HG02763 (cell line): Measurements from ENCODE around the gene LRFN2.

Experiments used
- ATAC-seq: cut with Tn5 transposase; IDR thresholded peaks from one replicate; pipeline ENCODE4 v1.9.1; 2021; ENCODE audit warnings: mild to moderate bottlenecking, moderate library complexity; ENCODE audit not compliant: unreplicated experiment

Gene LRFN2

DNA sequence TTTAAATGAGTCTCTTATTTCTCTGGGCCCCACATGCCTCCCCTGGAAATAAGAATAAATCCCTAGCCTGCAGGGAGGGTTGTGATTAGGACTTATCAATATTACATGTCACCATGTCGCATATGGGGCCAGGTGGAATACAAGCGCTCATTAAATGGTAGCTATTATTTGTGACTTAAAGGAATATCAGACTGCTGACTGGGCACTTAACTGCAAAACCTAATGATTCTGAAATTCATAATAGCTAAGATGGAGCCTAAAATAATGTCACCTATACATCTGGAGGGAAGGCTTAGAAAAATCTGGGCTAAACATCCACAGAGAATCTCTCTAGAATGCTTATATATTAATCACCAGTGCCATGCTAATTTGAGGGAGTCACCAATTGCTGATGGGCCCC, 106.5 kb downstream of the LRFN2 start:
- no peak for ATAC-seq

DNA sequence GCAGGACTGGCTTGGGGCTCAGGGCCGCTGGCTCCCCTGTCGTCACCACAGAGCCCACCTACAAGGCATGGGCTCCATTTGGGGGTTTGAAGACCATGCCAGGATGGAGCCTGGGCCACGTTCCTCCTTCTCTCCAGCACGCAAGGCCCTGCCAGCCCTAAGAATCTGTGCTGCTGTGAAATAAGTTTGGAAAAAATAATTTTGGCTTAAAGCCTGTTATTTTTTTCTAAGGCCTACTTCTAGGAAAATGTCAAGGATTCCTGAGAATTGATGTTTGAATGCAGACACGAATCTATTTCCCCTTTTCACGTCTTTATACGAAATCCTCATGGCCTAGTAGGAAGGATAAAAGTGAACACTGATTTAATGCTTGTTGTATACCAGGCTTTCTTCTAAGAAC, 107.5 kb downstream of the LRFN2 start:
- no peak for ATAC-seq

GRCh38 chr6:40477246-40478126, 109.7 kb downstream of the LRFN2 start:
- no peak for ATAC-seq

- ATAC-seq: no peak
Observed at GRCh38 chr6:40476673-40477072, 110.5 kb downstream of the LRFN2 start.

DNA sequence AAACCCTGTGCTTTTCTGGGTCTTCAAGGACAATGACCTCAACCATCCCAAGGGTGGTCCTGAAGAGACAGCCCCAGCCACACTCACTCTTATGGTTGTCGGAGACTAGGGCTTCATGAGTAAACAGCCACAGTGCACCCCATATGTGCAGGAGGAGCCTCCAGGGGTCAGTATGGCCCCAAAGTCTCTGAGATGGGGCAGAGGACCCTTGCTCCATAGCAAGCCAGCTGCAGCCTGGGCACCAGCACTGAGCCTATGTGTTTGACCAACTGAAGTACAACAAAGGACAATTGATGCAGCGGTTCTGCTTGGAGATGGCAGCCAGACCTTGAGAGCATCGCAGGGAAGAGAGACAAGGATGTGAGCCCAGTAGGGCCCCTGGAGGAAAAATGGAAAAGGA, 112.2 kb downstream of the LRFN2 start:
- ATAC-seq: no peak

GRCh38 chr6:40473026-40473425, 114.1 kb downstream of the LRFN2 start:
- no peak for ATAC-seq

DNA sequence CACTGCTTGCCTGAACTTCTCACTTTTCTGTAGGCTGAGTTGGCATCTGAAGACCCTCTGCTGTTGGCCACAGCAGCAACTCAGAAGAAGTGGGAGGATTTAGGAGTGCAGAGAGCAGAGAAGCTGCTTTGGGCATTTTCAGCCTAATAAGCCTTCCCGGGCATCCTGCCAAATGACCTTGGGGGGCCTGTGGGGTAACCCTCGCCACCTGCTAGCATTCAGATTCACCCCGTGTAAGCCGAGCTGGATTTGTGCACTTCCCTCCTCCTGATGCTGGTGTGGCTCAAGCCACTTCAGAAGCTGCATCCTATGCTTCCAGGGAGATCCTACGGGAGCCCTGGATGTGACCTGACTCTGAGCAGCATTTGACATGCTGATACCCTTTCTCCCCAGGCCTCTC, 114.8 kb downstream of the LRFN2 start:
- ATAC-seq: no peak

- no peak for ATAC-seq
Observed at GRCh38 chr6:40471243-40471642, 115.9 kb downstream of the LRFN2 start.

DNA sequence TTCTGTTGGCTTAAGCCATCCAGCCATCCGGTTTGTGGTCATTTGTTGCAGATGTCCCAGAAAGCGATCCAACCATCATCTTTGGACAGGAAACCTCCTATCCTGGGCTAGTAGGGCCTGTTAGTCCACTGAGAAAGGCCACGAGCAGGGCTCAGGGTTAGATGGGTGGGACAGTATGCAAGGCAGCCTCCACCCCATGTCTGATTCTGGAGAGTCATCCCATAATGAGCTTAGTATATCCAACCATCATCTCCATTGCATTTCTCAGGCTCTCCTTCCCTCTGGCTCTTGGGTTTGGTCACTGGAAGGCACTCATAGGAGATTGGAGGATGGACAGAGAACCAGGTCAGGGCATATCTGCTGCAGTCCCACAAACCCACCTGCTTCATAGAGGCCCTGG, 117.8 kb downstream of the LRFN2 start:
- ATAC-seq: no peak

GRCh38 chr6:40466986-40467539, 120.1 kb downstream of the LRFN2 start:
- ATAC-seq: no peak

- no peak for ATAC-seq
Observed at GRCh38 chr6:40461643-40462042, 125.5 kb downstream of the LRFN2 start.

DNA sequence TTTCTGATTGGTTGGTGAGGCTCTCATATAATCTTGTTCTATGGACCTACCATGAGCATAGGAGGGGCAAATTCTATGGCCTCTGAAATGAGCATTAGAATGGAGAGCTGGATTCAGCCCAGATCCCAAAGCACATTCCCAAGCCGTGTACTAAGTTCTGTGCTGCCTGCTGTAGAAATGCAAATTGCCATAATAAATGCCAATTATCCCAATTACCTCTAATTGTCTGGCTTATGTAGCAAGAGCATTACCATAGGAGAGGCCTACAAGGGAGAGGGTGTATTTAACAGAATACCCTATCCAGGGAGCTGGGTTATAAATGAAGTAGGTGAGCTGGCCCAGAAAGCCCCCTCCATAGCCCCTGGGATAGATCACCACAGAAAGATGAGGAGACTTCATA, 126.8 kb downstream of the LRFN2 start:
- ATAC-seq: no peak

DNA sequence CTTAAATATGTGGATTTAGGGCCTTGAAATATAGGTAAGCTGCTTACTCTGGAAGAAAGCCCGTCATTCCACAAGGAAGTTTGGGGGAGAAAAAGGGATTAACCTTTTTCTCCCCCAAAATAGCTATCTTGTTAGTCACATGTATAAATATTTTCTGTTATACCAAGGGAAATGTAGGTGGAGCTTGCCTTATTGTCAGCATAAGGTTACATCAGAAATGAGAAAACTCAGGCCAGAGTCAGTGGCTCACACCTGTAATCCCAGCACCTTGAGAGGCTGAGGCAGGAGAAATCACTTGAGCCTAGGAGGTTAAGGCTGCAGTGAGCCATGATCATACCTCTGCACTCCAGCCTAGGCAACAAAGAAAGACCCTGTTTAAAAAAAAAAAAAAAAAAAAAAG, 129.9 kb downstream of the LRFN2 start:
- no peak for ATAC-seq

DNA sequence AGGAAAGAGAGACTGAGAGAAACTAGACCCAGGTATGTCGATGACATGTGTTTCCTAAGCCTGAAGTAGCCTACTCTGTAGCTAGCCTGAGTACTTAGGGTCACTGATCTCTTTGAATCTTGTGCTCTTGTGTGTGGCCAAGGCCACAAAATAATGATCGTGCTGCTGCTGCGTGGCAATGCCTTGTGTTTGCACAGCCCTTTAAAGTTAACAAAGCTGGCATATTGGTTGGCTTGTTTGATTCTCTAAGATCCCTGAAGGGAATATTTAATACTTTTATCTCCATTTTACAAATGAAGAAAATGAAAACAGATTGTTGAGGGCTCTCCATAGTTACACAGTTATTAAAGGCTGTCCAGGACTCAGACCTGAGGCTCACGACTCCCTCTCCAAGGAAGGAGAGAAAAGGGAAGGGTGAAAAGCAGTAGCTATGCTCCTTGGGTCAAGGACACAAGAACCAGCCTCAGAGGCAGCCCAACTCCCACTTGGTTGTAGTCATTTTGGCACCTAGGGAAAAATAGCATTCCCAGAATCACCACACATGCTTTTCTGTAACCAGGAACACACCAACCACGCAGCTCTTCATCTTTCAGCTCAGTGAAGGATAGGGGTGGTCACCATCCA, 130.7 kb downstream of the LRFN2 start:
- ATAC-seq: no peak

DNA sequence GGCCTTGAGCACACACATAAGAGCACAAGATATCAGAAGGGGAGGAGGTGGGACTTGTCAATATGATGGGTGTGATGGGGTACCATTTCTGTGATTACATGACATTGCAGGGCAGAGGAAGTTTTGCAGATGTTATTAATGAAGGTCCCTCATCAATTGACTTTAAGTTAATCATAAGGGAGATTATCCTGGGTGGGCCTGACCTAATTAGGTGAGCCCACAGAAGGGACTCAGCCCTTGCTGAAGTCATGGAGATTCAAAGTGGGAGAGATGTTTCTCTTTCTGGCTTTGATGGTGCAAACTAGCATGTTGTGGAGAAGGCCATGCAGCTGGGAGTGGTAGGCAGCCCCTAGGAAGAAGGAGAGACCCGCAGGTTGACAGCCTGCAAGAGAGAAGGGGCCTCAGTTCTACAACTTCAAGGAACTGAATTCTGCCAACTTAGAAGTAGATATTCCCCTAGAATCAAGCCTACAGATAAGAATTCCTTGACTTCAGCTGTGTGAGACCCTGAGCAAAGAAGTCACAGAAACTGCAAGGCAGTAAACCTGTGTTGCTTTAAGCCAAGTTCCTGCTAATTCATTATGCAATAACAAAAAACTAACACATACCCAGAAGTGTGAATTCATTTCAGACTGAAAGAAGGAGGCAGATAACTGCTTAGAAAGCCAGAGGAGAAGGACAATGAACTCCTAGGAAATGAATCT, 131.3 kb downstream of the LRFN2 start:
- no peak for ATAC-seq

DNA sequence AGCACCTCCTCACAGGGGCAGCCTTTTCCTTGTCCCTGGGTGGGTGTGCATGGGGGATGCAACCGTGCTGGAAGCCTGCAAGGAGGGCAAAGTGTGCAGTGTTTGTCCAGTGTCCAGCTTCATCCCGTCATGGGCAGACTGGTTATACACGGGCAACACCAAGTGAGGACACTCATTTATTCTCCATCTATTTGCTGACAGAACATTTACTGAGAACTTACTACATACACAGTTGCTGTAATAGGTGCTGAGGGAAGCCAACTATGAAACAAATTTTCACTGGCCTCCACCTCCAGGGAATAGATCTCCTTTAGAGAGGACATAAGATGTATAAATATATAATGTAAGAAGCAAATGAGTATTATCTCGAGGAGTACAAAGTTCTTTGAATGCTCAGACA, 136.7 kb downstream of the LRFN2 start:
- no peak for ATAC-seq

GRCh38 chr6:40444811-40445210, 142.4 kb downstream of the LRFN2 start:
- no peak for ATAC-seq

- ATAC-seq: no peak
Observed at GRCh38 chr6:40444312-40444711, 142.9 kb downstream of the LRFN2 start.

- ATAC-seq: no peak
Observed at GRCh38 chr6:40443842-40444241, 143.3 kb downstream of the LRFN2 start.

- ATAC-seq: no peak
Observed at GRCh38 chr6:40442591-40442990, 144.6 kb downstream of the LRFN2 start.

- no peak for ATAC-seq
Observed at GRCh38 chr6:40441150-40441549, 146.0 kb downstream of the LRFN2 start.

DNA sequence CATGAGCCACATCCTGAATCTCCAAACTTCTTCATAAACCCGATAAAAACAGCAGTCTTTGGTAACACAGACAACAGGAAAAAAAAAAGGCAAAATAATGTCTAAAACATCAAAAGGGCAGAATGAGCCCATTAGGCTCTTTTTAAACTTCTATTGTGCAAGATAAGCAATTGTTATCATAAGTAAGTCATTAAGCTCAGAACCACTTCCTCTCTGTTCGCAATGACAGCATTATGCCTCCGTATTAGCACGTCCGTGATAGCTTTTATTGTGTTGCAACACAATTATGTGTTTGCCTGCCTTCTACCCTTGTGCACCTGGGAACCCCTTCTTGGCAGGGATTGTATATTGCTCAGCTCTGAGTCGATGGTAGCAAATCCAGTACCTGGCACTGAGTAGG, 147.1 kb downstream of the LRFN2 start:
- ATAC-seq: no peak
